Esophagus squamous epithelium (tissue), 5 donors: ENCODE data around the gene ATF7IP2. TPM values are rescaled to one million over a fixed set of nuclear protein-coding genes. Genes with fewer than 3 reads are reported as not detected.

ENCODE experiments used
- DNase-seq: peaks from one replicate; lab custom pipeline; 2025; lab: John Stamatoyannopoulos, UW
- H3K27ac ChIP-seq, 4 donors: fragments of 200-600 bp; sonication (generic); one replicate each; pipeline ENCODE4 v1.5.1; 2016 to 2019; ENCODE audit warnings: mild to moderate bottlenecking in 1 of 4
- H3K27me3 ChIP-seq, 4 donors: fragments of 200-600 bp; sonication (generic); 1 replicate in 3 of 4; 2 replicates in 1 of 4; pipeline versions ENCODE4 v1.5.1 to v1.6.0; 2017 to 2021; ENCODE audit warnings: antibody characterized with exemption in 1 of 4
- H3K36me3 ChIP-seq, 3 donors: fragments of 200-600 bp; sonication (generic); one replicate each; pipeline ENCODE4 v1.5.1; 2016 to 2019
- H3K4me1 ChIP-seq, 3 donors: fragments of 200-600 bp; sonication (generic); one replicate each; pipeline ENCODE4 v1.5.1; 2017 to 2019
- H3K4me3 ChIP-seq, 4 donors: fragments of 200-600 bp; sonication (generic); 1 replicate in 3 of 4; 2 replicates in 1 of 4; pipeline ENCODE4 v1.5.1; 2016 to 2019; ENCODE audit warnings: mild to moderate bottlenecking in 2 of 4, moderate library complexity in 1 of 4
- H3K9me3 ChIP-seq, 3 donors: fragments of 200-600 bp; sonication (generic); one replicate each; pipeline ENCODE4 v1.5.1; 2016 to 2019
- POLR2A ChIP-seq, 4 donors: fragments of 450-650 bp; IDR thresholded peaks; one replicate each; pipeline ENCODE4 v1.6.1; 2017; ENCODE audit warnings: antibody characterized with exemption in 4 of 4, mild to moderate bottlenecking in 4 of 4, moderate library complexity in 3 of 4
- WGBS, 2 donors: methylation state at CpG; one replicate each; pipeline ENCODE4 v1.1.5; 2018; 5-methylcytosine and 5-hydroxymethylcytosine counted together
- intact Hi-C: fragments of 100-400 bp; cut with DNase I; formaldehyde crosslinking; loops from one replicate; pipeline ENCODE4 v1.15.0; 2022
- total RNA-seq, 4 donors: library from RNA; depleted of rRNA; stranded (reverse); fragments of >200 nt; gene quantifications; one replicate each; pipeline ENCODE4 v1.1.0, GENCODE V29; 2016
- TF ChIP-seq, protein P1 (sequence below), 6 experiments: fragments of 450-650 bp in 4 of 6; fragments of 200-600 bp in 2 of 6; sonication (generic) in 2 of 6; IDR thresholded peaks; one replicate each; pipeline ENCODE4 v1.5.1; 2016 to 2019; ENCODE audit warnings: antibody characterized with exemption in 6 of 6, mild to moderate bottlenecking in 4 of 6, moderate library complexity in 4 of 6
- donor health status: DM: yes; HTN: yes; CAD: no.

ATF7IP2 gene
- total RNA-seq, 4 donors from 2014 or later, result 4.1 to 12.2 (median 8.9) TPM

DNA sequence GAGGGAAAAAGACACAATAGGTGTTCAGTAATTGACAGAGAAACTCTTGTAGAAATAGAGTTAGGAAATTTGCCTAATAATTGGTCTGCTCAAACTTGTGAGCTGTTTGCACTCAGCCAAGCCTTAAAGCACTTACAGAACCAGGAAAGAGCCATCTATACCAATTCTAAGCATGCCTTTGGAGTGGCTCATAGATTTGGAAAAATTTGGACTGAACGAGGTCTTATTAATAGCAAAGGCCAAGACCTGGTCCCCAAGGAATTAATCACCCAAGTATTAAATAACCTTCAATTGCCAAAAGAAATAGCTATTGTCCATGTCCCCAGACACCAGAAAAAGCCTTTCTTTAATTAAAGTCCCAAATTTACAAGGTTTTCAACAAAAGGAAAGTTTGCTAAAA, 104.3 kb downstream of the ATF7IP2 start:
- H3K36me3 ChIP-seq, result peaks cover 0 to 37% (median 0%) of the 10 kb centered on the region in 3 donors
- TF ChIP-seq POLR2A (IDR thresholded peaks at IDR 0.05), result no peak
- TF ChIP-seq, protein P1, sequence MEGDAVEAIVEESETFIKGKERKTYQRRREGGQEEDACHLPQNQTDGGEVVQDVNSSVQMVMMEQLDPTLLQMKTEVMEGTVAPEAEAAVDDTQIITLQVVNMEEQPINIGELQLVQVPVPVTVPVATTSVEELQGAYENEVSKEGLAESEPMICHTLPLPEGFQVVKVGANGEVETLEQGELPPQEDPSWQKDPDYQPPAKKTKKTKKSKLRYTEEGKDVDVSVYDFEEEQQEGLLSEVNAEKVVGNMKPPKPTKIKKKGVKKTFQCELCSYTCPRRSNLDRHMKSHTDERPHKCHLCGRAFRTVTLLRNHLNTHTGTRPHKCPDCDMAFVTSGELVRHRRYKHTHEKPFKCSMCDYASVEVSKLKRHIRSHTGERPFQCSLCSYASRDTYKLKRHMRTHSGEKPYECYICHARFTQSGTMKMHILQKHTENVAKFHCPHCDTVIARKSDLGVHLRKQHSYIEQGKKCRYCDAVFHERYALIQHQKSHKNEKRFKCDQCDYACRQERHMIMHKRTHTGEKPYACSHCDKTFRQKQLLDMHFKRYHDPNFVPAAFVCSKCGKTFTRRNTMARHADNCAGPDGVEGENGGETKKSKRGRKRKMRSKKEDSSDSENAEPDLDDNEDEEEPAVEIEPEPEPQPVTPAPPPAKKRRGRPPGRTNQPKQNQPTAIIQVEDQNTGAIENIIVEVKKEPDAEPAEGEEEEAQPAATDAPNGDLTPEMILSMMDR (IDR thresholded peaks at IDR 0.05), result no peak
- intact Hi-C loops, result no loop called here
- H3K27ac ChIP-seq, result no peak overlapping the region
- no peaks in the 10 kb centered on the region for H3K27me3 ChIP-seq
- WGBS, 2 donors, result 12 to 29% methylated on average over 1 of the region's 1 CpG
- no peaks in the 10 kb centered on the region for H3K4me1 ChIP-seq
- H3K9me3 ChIP-seq, result peaks cover 0 to 27% (median 20%) of the 10 kb centered on the region in 3 donors
- no peak overlapping the region for H3K4me3 ChIP-seq
- DNase-seq, result no peak

- no peak for DNase-seq
- Histone ChIP-seq H3K27ac (no peak overlapping the region), H3K9me3 (peaks cover 0 to 17% (median 15%) of the 10 kb centered on the region in 3 donors), H3K4me3 (no peak overlapping the region), H3K27me3 (no peaks in the 10 kb centered on the region), H3K36me3 (peaks cover 0 to 37% (median 0%) of the 10 kb centered on the region in 3 donors), H3K4me1 (no peaks in the 10 kb centered on the region)
- 91 to 92% methylated on average over 5 to 8 of the region's 8 CpGs for WGBS, 2 donors
- intact Hi-C loops, result no loop called here
- TF ChIP-seq, protein P1 (IDR thresholded peaks at IDR 0.05), result no peak
- no peak for TF ChIP-seq POLR2A (IDR thresholded peaks at IDR 0.05)
Measured at GRCh38 chr16:10493276-10493675, 107.4 kb downstream of the ATF7IP2 start.

DNA sequence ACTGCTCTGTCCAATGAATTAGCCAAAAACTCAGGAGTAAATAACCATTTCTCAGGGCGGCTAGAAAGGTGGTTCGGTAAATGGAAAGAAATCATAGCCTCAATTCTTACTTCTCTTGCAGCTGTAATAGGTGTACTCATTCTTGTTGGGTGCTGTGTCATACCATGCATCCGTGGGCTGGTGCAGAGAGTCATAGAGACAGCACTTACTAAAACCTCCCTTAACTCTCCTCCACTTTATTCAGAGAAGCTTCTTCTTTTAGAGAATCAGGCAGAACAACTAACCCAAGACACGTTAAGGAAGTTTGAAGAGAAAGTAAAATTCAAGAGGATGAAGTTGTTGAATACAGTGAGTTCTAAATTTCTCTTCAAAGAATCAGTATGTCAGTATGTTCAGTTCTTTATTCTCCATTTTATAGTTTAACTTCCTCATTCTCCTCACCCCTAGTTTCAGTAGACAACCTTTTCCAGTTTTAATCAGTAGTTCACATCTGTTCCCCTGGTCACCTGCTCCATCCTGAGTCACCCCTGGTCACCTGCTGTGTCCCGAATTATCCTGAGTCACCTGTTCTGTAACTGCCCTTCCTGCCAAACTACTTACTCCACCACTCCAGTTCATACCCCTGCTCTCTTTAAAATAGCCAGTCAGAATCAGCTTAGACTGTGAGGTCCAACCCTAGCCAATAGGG, 108.6 kb downstream of the ATF7IP2 start:
- H3K36me3 ChIP-seq, result peaks cover 0 to 37% (median 0%) of the 10 kb centered on the region in 3 donors
- WGBS, 2 donors, result 70 to 78% methylated on average over 5 of the region's 5 CpGs

GRCh38 chr16:10495031-10495345, 109.1 kb downstream of the ATF7IP2 start:
- 90 to 95% methylated on average over 6 of the region's 6 CpGs for WGBS, 2 donors

More for the DNA sequence above, 108.6 kb downstream of the ATF7IP2 start:
- no peaks in the 10 kb centered on the region for H3K4me1 ChIP-seq
- intact Hi-C loops, result no loop called here
- DNase-seq, result no peak
- H3K4me3 ChIP-seq, result no peak overlapping the region
- H3K9me3 ChIP-seq, result peaks cover 0 to 17% (median 15%) of the 10 kb centered on the region in 3 donors
- no peaks in the 10 kb centered on the region for H3K27me3 ChIP-seq
- TF ChIP-seq, protein P1 (IDR thresholded peaks at IDR 0.05), result no peak
- no peak for TF ChIP-seq POLR2A (IDR thresholded peaks at IDR 0.05)
- H3K27ac ChIP-seq, result no peak overlapping the region

More at GRCh38 chr16:10495031-10495345, 109.1 kb downstream of the ATF7IP2 start:
- intact Hi-C loops, result no loop called here
- no peak overlapping the region for H3K4me3 ChIP-seq
- no peak for DNase-seq
- H3K27ac ChIP-seq, result no peak overlapping the region
- H3K4me1 ChIP-seq, result no peaks in the 10 kb centered on the region
- H3K9me3 ChIP-seq, result peaks cover 0 to 17% (median 15%) of the 10 kb centered on the region in 3 donors
- H3K36me3 ChIP-seq, result peaks cover 0 to 39% (median 0%) of the 10 kb centered on the region in 3 donors
- H3K27me3 ChIP-seq, result no peaks in the 10 kb centered on the region
- no peak for TF ChIP-seq POLR2A (IDR thresholded peaks at IDR 0.05)
- TF ChIP-seq, protein P1 (IDR thresholded peaks at IDR 0.05), result no peak
